HTERT RPE-1 (cell line): ENCODE data around the gene PDLIM7.

Experiments used
- in situ Hi-C: fragments of 300-500 bp; cut with MboI; formaldehyde crosslinking; loops from 4 replicates; pipeline ENCODE4 v1.14.3; 2020; ENCODE audit warnings: low sequenced_read_pairs

The PDLIM7 gene

DNA sequence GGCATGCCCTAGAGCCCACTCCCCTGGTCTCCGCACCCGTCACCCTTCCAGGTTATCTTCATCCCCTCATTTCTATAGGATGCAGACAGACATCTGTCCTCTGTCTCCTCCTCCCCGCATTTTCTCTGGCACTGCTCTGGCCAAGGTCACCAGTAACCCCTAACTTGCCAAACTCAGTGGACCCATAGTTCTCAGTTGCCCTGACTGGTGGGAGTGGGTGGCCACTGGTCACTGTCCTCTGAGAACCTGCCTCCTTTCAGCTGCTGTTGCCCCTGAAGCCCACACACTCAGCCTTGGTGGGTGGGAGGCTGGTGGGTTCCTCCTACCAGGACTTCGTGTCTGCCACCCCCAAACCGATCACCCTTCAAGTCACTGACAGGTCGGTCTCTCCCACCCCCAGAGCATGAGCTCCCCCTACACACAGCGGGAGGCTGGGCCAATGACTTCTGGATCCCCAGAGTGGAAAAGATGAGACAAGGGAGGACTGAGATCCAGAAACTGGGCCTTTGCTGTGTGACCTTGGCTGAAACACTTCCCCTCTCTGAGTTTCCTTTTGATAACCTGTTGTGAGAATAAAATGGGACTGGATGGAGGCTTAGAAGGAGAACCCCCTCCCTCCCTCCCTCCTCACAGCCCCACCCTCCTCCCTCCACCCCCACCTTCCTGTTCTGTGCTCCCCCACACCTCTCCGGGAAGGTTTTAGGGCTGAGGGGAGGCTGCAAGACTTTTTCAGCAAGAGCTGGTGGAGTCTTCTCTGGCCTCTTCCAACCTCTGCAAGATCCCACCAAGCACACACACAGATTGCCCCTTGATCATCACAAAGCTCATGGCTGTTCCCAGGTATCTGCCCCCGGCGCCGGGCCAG lies 21.6 kb downstream of the PDLIM7 start:
- in situ Hi-C loops = no loop called here

DNA sequence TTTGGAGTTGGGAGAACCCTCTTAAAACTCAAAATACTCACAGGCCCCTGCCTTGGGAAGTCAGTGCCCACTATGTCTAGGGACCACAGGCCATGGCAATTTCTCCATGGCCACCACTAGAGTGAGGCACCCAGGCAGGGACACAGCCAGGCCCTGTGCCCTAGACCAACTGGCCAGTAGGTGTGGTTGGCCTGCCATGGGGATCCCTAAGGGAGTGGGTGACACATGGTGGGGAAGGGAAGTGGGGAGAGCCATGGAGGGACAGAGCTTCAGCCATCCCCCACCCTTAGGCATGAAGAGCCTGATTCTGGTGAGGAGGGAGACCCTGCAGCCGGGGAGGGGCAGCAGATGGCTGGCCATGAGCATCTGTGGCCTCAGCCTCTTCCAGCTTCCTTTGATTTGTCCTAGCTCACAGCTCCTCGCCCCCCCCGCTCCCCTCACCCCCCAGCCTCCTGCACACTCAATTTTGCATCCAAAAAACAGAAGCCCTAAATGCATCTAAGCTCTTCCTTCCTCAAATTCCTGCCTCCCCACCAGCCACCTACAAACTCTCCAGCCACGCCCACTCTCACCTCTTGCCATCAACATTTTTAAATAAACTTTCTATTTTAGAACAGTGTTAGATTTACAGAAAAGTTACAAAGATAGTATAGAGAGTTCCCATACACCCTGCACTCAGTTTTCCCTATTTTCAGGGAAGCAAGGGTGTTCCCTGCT lies 22.4 kb downstream of the PDLIM7 start:
- in situ Hi-C loops = no loop called here

DNA sequence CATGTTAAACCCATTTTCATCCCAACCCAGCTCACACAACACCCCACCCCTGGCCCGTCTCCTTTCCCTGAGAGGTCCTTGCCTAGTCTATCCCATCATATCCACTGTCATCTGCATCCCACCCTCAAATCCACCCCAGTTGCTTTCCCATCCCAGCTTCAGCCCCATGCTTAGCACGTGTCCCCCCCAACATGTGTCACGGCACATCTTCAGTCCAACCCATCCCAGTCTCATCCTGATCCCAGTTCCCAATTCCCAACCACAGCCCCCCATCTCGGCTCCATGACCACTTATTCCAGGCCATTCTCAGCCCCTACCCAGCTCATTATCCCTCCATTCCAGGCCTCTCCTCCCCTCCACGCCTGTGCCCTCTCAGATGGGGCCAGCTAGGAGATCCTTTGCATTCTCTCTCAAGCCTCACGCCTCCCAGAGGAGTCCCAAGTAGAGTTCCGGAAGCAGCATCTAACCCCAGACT lies 23.4 kb downstream of the PDLIM7 start:
- in situ Hi-C loops = no loop called here

DNA sequence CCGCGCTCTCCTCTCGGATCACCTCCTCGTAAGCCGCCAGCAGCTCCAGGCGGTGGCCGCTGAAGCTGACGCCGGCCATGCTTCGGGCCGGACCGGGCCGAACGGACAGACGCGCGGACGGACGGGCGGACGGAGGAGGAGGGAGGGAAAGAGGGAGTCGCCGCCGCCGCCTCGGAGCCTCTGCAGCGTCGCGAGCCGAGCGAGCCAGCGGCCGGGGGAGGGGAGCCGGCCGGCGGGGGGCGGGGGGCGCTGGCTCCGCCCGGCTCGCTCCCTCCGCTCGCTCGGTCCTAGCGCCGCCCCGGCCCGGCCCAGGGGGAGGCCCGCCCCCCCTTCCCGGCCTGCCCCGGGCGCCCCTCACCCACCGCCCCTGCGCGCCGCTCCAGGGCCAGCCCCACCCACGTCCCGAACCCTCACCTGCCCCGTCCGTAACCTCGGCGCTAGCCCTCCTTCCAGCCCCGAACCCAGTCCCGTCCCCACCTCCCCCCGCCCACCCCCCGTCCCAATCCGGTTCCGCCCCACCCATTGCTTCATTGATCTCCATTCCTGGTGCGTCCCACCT lies 23.9 kb downstream of the PDLIM7 start, which contains the start of gene DBN1:
Gene DBN1 (minus strand): TSS at position 192 of the 559 bp plus-strand sequence. CDS start 113 bp downstream, at position 79.
- in situ Hi-C loops = no loop called here

DNA sequence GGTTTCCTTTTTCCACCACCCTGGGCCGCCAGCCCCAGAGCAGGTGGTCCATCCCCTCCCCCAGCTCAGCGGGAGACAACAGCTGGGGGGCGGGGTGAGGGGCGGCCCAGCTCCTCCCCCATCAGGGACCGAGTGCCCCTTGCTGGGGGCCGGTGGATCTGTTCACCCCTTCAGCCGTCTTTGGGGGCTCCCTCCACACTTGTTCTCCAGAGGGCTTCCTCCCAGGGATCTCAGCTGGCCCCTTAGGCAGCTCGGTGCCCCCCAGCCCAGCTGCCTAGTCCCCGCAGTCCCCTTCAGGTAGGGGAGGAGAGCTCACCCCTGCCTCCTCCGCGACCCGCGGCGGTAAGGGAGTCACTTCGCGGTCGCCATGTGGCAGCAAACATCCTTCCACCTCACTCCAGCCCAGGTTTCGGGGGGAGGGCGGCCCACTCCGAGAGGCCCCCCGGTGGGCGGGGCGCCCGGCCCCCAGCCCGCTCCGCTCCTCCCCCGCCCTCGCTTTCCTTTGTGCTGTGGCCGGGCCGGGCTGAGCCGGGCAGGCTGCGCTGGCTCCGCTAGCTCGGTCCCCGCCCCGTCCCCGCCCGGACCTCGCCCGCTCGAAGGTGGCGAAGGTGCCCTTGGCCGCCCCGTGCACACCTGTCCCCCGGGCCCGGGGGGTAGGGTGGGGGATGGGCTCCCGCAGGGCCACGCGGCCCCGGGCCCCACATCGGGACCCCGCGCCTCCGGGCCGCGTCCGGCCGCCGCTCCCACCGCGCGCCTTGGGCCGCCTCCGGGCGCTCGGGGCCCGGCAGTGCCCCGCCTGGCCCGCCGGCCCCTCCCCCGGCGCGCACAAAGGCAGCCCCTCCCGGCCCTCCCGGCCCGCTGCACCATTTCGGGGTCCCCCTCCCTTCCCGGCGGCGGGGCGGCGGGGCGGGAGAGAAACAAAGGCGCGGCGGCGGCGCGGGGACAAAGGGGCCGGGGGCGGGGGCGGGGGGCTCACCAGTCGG lies 24.7 kb downstream of the PDLIM7 start:
- in situ Hi-C loops = no loop called here

DNA sequence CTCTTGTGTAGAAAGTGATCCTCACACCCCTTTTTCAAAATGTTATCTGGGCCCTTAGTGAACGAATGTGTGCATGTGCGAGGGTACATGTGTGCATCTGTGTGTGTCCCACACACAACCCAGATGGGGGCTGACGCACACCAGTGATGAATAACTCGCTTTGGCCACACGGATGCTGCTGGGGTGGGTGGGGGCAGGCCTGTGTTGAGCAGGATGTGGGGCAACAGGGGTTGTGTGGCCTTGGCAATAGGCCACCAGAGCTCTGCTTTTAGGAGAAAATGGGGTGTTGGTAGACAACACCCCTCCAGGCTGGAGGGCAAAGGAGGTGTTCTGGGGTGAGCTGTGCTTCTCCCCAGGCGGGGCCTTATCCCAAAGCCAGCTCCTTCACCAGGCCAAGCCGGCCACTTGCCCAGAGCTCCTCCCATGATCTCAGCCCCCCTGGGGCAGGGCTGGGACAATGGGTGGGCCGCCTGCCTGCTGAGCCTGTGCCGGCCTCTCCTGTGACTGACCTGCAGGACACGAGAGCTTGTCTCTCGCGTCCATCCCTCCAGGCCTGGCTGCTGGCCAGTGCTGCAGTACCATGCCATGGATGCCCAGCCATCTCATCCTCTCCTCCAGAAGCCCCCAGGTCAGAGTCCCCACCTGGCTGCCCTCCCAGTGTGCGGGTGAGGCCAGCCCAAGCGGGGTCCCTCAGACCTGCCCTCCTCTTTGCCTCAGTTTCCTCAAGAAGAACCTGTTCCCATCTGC lies 25.6 kb downstream of the PDLIM7 start:
- in situ Hi-C loops = no loop called here

DNA sequence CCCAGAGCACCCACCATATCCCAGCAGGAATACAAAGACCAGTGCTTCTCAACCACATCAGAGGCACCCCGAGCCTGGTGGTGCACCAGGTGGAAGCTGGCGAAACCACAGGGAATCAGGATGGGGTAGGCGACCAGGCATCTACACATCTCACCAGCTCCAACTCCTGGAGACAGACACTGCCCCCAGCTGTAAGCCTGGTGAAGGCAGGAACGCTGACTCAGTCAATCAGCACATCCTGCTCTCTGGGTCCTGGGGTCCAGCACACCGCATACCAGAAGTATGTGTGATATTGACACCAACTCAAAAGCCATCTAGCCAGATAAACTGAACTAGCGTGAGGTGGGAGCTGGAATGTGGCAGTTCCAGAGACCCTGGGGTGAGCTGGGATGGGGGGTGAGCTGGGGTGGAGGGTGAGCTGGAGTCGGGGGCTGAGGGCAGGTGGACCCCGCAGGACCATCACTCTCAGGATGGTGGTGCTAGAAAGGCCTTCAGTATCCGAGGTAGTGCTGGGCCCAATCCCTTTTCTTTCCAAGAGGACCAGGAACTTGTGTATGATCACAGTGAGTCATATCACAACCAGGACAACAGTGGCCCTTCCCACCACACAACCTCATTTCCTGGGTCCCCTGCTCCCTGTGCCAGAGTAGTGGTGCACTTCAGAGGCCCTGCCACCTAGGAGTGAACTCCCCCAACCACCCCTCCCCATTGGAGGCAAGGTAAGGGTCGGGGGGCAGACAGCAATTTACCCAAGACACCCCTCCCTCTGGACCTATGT lies 26.5 kb downstream of the PDLIM7 start:
- in situ Hi-C loops = no loop called here

DNA sequence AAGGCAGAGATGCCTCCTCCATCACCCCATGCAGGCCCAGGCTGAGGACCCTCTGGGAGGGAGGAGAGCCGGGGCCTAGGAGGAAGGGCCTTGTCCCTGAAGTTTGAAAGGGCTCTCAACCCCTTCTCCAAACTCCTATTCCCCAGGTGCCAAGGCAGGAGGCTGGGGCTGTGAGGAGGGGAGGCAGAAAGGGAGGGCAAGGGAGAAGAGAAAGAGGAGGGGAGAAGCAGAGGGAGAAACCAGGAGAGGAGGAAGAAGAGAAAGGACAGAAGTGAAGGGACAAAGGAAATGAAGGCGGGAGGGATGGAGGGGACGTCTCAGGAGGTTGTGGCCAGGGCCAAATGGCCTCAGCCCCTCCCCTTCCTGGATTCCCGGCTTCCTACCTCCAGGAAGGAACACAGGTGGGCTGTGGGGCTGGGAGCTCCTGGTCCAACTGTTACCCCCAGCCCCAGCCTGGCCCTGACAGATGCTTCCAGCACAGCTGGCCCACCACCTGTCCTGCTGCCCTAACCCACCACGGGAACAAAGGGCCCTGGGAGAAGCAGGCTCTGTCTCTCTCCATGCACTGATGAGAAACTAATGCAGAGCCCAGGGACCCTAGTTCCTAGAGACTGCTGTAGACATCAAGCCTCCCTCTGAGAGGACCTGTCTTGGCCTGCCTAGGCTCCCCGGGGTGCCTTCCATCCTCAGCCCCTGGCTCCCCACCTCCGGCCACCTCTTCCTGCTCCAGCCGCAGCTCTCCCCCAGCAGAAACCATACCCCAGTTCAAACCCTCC lies 27.5 kb downstream of the PDLIM7 start:
- in situ Hi-C loops = no loop called here

DNA sequence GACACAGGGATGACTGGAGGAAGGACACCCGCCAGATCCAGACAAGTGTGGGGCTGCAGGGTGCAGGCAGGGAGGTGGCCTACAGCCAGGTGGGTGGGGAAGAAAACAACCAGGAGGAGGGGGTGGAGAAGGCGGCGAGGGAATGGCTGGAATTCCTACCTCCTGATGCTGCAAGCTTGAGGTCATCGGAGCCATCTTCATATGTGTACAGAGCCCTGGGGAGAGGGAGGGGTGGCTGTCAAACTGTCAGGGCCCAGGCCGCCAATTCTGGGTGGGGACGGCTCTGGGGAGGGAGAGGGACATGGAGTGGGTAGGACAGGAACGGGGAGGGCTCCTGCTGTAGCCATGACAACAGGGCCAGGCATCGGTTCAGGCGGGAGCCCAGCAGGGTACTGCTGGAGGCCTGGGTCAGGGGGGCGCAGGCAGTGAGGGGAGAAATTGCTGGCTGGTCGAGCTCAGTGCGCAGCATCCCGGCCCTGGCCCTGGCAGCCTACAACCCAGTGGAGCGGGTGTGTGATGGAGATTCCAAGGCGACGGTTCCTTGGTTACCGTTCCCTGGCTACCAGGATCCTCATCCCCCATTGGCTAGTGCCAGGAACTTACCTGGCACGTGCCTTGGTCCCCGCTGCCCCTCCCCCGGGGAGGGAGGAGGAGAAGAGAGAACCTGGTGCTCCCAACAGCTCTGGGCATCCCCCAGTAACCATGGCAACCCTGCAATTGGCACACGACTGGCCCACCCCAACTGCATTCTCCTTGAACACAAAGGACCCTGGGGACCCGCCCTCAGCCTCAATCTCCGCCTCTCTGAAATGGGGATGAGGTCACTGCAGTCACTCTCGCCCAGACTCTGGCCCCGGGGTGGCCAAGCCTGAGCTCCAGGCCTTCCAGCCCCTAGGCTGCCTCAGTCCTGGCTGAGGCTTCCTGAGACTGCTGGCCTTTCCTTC lies 28.4 kb downstream of the PDLIM7 start:
- in situ Hi-C loops = no loop called here

DNA sequence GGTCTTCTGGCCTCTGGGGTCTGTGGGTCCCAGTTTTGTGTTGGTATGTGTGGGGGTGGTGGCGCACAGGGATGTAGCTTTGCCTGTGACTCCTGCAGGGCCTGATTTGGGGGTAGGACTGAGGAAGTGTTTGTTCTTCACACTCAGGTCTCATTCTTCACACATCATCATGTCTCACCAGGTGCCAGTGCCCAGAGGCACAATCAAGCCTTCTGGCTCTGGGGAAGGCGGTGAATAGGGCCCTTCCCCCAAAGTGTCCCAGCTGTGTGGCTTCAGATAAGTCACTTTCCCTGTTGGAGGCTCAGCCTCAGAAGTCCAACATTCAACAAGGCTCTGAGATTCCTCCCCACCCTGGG lies 29.1 kb downstream of the PDLIM7 start:
- in situ Hi-C loops = no loop called here

DNA sequence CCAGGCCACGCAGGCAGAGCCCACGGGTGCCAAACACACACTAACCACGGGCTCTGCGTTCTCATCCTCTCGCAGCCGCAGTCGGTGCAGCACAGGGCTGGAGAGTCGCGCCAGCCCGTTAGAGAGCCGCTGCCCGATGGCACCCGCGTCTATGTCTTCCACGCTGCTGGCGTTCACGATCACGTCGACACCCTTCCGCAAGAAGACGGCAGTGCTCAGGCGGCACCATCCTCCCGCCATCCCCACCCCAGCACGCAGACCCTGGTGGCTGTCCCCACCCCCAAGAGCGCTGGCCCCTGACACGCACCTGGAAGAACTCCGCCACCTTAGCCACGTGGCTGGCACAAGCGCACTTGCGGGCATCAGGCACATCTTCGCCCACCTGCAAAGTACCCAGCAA lies 30.0 kb downstream of the PDLIM7 start:
- in situ Hi-C loops = no loop called here

DNA sequence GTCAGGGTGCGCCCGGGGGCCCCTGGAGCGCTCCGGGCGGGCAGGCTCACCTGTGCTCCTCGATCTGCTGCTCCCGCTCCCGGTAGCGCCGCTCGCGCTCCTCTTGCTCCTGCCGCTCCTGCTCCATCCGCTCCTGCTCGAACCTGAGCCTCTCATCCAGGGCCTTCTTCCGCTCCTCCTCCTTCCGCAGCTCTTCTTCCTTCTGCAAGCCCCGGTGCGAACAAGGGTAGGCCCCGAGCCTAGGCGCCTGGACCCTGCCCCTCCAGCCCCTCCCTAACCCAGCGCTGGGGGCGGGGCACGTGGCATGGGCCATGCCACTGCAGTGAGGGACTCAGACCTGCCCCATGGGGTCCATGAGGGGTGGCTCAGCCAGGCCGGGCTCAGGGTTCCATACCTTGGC lies 30.5 kb downstream of the PDLIM7 start:
- in situ Hi-C loops = no loop called here

DNA sequence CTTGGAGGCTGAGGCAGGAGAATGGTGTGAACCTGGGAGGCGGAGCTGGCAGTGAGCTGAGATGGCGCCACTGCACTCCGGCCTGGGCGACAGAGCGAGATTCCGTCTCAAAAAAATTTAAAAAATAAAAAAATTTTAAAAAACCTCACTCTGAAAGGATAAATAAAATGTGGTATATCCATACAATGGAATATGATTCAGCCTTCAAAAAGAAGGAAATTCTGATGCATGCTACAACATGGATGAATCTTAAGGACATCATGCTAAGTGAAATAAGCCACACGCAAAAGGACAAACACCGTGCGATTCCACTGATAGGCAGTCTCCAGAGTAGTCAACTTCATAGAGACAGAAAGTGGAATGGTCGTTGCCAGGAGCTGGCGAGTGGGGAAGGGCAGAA lies 32.4 kb downstream of the PDLIM7 start:
- in situ Hi-C loops = no loop called here

DNA sequence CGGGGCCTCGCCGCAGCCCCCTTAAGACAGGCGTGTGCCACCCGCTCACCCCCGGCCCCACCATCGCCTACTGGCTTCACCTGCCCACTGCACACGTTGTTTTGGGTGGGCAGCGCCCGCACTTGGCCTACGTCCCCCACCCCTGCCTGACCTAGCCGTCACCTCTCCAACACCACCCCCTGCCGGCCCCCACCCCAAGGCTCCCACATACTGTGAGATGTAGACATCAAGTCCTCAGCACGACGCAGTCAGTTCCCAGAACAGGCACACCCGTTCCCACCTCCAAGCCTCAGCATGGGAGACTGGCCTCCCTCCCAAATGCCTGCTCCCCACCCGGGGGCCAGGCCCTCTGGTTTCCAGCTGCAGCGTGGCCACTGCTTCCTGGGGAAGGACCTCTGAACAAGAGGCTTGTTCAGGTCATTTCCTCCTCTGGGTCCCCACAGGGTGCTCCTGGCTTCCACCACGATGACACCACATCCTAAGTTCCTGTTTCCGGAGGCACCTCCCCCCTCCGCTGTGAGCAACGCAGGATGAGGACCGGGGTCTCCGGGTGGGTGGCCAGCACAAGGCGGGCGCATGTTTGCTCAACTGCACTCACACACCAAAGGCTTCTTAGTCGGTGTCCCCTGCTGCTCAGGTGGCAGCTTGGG lies 35.3 kb downstream of the PDLIM7 start:
- in situ Hi-C loops = no loop called here

DNA sequence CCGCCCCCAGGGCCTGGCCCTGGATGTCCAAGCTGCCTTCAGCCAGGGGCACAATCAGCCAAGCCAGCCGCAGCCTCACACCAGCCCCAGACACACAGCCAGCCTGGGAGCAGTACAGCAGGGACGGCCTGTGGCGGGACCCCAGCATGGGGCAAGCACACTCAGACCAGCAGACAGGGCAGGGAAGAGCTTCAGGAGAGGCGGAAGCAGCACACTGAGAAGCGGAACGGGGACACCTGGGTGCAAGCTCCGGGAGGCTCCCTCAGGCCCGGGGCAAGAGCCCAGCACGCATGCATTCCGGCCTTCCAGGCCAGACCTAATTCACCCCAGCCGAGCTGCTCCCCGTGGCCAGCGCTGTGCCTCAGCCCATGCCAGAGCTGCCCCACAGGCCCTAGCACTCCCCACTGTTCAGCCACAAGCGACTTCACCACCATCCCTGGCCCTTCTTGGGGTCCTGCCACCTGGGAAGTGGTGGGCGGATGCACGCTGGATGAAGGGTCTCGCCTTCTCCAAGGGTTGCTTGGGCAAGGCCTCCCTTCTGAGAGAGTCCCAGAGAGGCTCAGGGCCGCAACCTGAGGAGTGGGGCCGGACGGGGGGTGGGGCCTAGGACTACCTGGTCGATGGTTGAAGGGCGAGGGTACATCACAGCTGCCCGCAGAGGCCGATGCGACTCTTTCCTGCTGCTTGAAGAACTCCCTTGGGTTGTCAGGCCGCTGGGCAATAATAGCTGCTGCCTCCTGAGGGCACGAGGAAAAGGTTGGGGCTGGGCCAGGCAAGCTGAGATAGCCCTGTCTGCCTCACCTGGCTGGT lies 37.4 kb downstream of the PDLIM7 start:
- in situ Hi-C loops = no loop called here

DNA sequence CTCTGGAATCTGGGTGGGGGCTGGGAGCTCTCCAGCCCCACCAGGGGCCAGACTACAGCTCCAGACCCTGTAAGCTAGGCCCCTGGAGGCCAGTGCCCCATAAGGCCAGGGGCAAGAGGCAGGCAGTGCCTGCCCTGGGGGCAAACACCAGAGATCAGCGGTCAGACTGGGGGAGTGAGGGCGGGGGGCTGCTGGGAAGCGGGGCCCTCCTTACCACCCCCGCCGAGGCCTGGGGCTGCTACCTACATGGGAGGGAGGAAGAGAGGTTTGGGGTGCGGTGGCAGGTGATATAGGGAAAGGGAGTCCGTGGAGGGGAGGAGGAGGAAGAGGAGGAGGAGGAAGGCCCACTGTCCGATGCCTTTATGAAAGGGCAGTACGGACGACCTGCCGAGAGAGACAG lies 38.0 kb downstream of the PDLIM7 start:
- in situ Hi-C loops = no loop called here
